NCI-H2196 (cell line): ENCODE results near the gene TSPAN16.
A peak's percentile ranks its signal among the peaks of the same experiment; 100 is the strongest.
"Not testable (repeated sequence)": the region's sequence is repeated elsewhere in the genome, so short reads cannot be mapped to it uniquely, and the experiment has no call there.

ENCODE experiments used
- DNase-seq: peaks from one replicate; lab custom pipeline; 2025; ENCODE audit not compliant: unreplicated experiment; lab: John Stamatoyannopoulos, UW

TSPAN16 gene

GRCh38 chr19:11339254-11340098 lies 43.5 kb downstream of the TSPAN16 start, which contains the start of gene RAB3D:
RAB3D (minus strand) TSS chr19:11339657; CDS start chr19:11337399, 2,258 bp downstream.
- peak; percentile 93 for DNase-seq

- not testable (repeated sequence) for DNase-seq
Measured at GRCh38 chr19:11340099-11340467, 44.1 kb downstream of the TSPAN16 start.

GRCh38 chr19:11342429-11342828 lies 46.5 kb downstream of the TSPAN16 start:
- no peak for DNase-seq

- DNase-seq: peak; percentile 55
Measured at GRCh38 chr19:11345122-11345803, 49.3 kb downstream of the TSPAN16 start.

- DNase-seq: peak; percentile 99
Measured at GRCh38 chr19:11346104-11346940, 50.4 kb downstream of the TSPAN16 start, which contains the start of the genes CCDC159 and TMEM205. CCDC159 (plus strand) TSS chr19:11346519; CDS start chr19:11346607, 88 bp downstream. TMEM205 (minus strand) TSS chr19:11346268; CDS start chr19:11345619, 649 bp downstream.

- DNase-seq: no peak
Measured at GRCh38 chr19:11347546-11348039, 51.6 kb downstream of the TSPAN16 start.

- no peak for DNase-seq
Measured at GRCh38 chr19:11349171-11349570, 53.2 kb downstream of the TSPAN16 start.

GRCh38 chr19:11354102-11354501 lies 58.1 kb downstream of the TSPAN16 start:
- not testable (repeated sequence) for DNase-seq

GRCh38 chr19:11355160-11356073 lies 59.5 kb downstream of the TSPAN16 start, which contains the start of gene PLPPR2:
PLPPR2 (plus strand) TSS chr19:11355432; CDS start chr19:11357674, 2,242 bp downstream.
- DNase-seq: peak; percentile 96

GRCh38 chr19:11356074-11356397 lies 60.1 kb downstream of the TSPAN16 start:
- DNase-seq: no peak

GRCh38 chr19:11356676-11357550 lies 61.0 kb downstream of the TSPAN16 start:
- no peak for DNase-seq

- DNase-seq: no peak
Measured at GRCh38 chr19:11359421-11359820, 63.5 kb downstream of the TSPAN16 start.

GRCh38 chr19:11361037-11361770 lies 65.2 kb downstream of the TSPAN16 start:
- peak; percentile 60 for DNase-seq

- DNase-seq: no peak
Measured at GRCh38 chr19:11361771-11362731, 66.1 kb downstream of the TSPAN16 start.

- no peak for DNase-seq
Measured at GRCh38 chr19:11363881-11364280, 67.9 kb downstream of the TSPAN16 start.

- DNase-seq: no peak
Measured at GRCh38 chr19:11364296-11364904, 68.4 kb downstream of the TSPAN16 start.

- DNase-seq: no peak
Measured at GRCh38 chr19:11364935-11365334, 69.0 kb downstream of the TSPAN16 start.
